Karpas-422 (cell line): ENCODE results near the gene GAB1. TPM values are rescaled to one million over a fixed set of nuclear protein-coding genes. Genes with fewer than 3 reads are reported as not detected.

Experiments
- DNase-seq: peaks from one replicate; pipeline ENCODE4 v3.0.0-alpha.2; 2015
- H2AFZ ChIP-seq: fragments of 200-600 bp; sonication (generic); 2 replicates; pipeline ENCODE4 v1.6.1; 2014; ENCODE audit warnings: antibody characterized with exemption, low read length, mixed read lengths
- H3K27ac ChIP-seq: fragments of 200-600 bp; sonication (generic); 2 replicates; pipeline ENCODE4 v1.5.1; 2014; ENCODE audit warnings: mild to moderate bottlenecking, low read length, moderate library complexity
- H3K27me3 ChIP-seq: fragments of 200-600 bp; sonication (generic); 2 replicates; pipeline ENCODE4 v1.6.1; 2014; ENCODE audit warnings: low read length, mixed read lengths
- H3K36me3 ChIP-seq: fragments of 200-600 bp; sonication (generic); 2 replicates; pipeline ENCODE4 v1.6.1; 2014; ENCODE audit warnings: low read length, mixed read lengths; ENCODE audit not compliant: insufficient read depth
- H3K4me1 ChIP-seq: fragments of 200-600 bp; sonication (generic); 2 replicates; pipeline ENCODE4 v1.6.1; 2014; ENCODE audit warnings: mild to moderate bottlenecking, low read length, mixed read lengths
- H3K4me2 ChIP-seq: fragments of 200-600 bp; sonication (generic); 2 replicates; pipeline ENCODE4 v1.6.1; 2014; ENCODE audit warnings: low read length, low read depth, mild to moderate bottlenecking; ENCODE audit not compliant: poor library complexity, severe bottlenecking
- H3K4me3 ChIP-seq: fragments of 200-600 bp; sonication (generic); 2 replicates; pipeline ENCODE4 v1.5.1; 2014; ENCODE audit warnings: mild to moderate bottlenecking, antibody characterized with exemption, low read length, mixed read lengths
- H3K79me2 ChIP-seq: fragments of 200-600 bp; sonication (generic); 2 replicates; pipeline ENCODE4 v1.6.1; 2014; ENCODE audit warnings: mild to moderate bottlenecking, low read length, mixed read lengths
- H3K9ac ChIP-seq: fragments of 200-600 bp; sonication (generic); 2 replicates; pipeline ENCODE4 v1.6.0; 2014; ENCODE audit warnings: low read length
- H3K9me2 ChIP-seq: fragments of 200-600 bp; sonication (generic), shearing (Covaris generic); replicated peaks from 2 replicates; pipeline ENCODE4 v1.6.0; 2014; ENCODE audit warnings: mild to moderate bottlenecking, low read length, moderate library complexity; ENCODE audit not compliant: insufficient read depth
- H3K9me3 ChIP-seq: fragments of 300-700, 200-600 bp; sonication (generic); 2 replicates; pipeline ENCODE4 v1.6.1; 2014; ENCODE audit warnings: low read length, mixed read lengths
- H4K20me1 ChIP-seq: fragments of 200-600 bp; sonication (generic); 2 replicates; pipeline ENCODE4 v1.6.1; 2014; ENCODE audit warnings: mild to moderate bottlenecking, antibody characterized with exemption, low read length, low read depth; ENCODE audit not compliant: insufficient read depth
- total RNA-seq: library from RNA; depleted of rRNA; stranded (reverse); fragments of >200 nt; shearing (Covaris generic); gene quantifications from 2 replicates; pipeline ENCODE4 v1.2.3, GENCODE V29; 2014; ENCODE audit warnings: low replicate concordance

Gene GAB1
- total RNA-seq, 1 experiment from 2014 or later: not detected

DNA sequence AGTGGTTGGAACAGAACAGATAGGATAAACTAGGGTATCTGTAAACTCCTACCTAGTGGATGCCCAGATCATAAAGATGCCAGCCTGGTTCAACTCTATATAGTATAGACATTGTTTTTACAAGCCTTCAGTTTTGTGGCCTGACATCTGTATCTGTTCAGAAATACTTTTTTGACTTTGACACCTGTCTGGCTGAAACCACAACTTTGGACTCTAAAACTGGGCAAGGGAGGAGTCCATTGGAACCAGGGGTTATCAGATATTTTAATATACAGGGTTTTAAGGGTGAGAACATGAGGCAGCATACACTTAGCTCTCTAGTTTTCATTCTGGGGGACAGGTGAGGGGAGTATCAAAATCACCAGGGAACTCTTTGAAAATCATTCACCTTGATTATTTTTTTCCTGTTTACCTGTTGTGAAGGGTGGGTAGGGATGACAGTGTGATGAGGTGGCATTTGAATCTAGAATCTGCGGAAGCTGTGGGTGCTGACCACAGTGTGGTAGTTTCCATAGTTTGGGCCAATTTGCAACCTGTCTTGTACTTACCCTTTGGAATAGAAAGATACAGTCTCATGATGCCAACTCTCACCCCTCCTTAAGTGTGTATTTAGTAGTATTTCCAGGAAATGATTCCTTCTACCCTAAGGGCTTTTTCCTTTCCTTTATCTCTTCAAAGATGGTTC is 20.6 kb downstream of the GAB1 start:
- Histone ChIP-seq H4K20me1 (no peaks in the 10 kb centered on the region), H3K36me3 (no peaks in the 10 kb centered on the region), H3K4me2 (no peak overlapping the region), H3K27ac (no peak overlapping the region), H3K9me2 (no peaks in the 10 kb centered on the region), H3K27me3 (no peaks in the 10 kb centered on the region), H3K4me1 (0 out of 2 replicates have a peak, but pooled peaks cover 2% of the 10 kb centered on the region), H3K9me3 (no peaks in the 10 kb centered on the region), H3K9ac (no peak overlapping the region), H3K4me3 (no peak overlapping the region), H2AFZ (no peak overlapping the region), H3K79me2 (no peaks in the 10 kb centered on the region)
- no peak for DNase-seq

GRCh38 chr4:143358419-143358818 is 21.7 kb downstream of the GAB1 start:
- Histone ChIP-seq H4K20me1 (no peaks in the 10 kb centered on the region), H3K4me2 (no peak overlapping the region), H3K9me3 (no peaks in the 10 kb centered on the region), H3K27me3 (no peaks in the 10 kb centered on the region), H3K4me1 (0 out of 2 replicates have a peak, but pooled peaks cover 2% of the 10 kb centered on the region), H3K27ac (no peak overlapping the region), H3K79me2 (no peaks in the 10 kb centered on the region), H3K9me2 (no peaks in the 10 kb centered on the region), H3K4me3 (no peak overlapping the region), H2AFZ (no peak overlapping the region), H3K9ac (no peak overlapping the region), H3K36me3 (no peaks in the 10 kb centered on the region)
- no peak for DNase-seq

- Histone ChIP-seq H3K27me3 (no peaks in the 10 kb centered on the region), H3K4me1 (0 out of 2 replicates have a peak, but pooled peaks cover 2% of the 10 kb centered on the region), H3K79me2 (no peaks in the 10 kb centered on the region), H3K9ac (no peak overlapping the region), H3K4me2 (no peak overlapping the region), H4K20me1 (no peaks in the 10 kb centered on the region), H3K9me3 (no peaks in the 10 kb centered on the region), H3K36me3 (no peaks in the 10 kb centered on the region), H3K9me2 (no peaks in the 10 kb centered on the region), H3K27ac (no peak overlapping the region), H2AFZ (no peak overlapping the region), H3K4me3 (no peak overlapping the region)
- DNase-seq: peak; percentile 45
Observed at GRCh38 chr4:143358923-143359643, 22.4 kb downstream of the GAB1 start.

DNA sequence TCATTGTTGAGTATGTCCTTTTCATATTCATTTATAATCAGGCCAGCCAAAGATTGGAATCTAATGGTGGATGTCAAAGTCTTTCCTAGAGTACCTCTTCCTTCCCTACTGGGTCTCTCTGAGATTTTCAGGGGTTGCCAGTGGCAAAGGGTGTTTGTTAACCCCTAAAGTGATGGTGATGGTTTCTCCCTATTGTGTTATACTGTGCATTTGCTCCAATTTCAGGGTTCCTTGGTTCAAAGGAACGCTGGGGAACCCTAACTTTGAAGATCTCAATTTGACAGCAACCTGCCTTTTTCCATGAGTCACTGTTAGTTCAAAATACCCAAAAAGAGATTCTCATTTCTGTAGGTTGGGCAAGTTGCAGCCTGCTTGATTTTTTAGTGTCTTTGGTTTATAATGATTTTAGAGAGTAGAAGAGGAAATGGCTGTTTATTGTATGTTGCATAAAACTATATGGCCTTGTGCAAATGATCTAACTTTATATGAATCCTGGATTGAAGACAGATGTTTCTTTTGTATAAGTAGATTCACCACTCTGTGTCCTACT is 23.0 kb downstream of the GAB1 start:
- Histone ChIP-seq H3K27ac (no peak overlapping the region), H3K4me1 (0 out of 2 replicates have a peak, but pooled peaks cover 2% of the 10 kb centered on the region), H3K9me2 (no peaks in the 10 kb centered on the region), H3K27me3 (no peaks in the 10 kb centered on the region), H3K9ac (no peak overlapping the region), H3K36me3 (no peaks in the 10 kb centered on the region), H3K4me3 (no peak overlapping the region), H4K20me1 (no peaks in the 10 kb centered on the region), H2AFZ (no peak overlapping the region), H3K4me2 (no peak overlapping the region), H3K9me3 (no peaks in the 10 kb centered on the region), H3K79me2 (no peaks in the 10 kb centered on the region)
- DNase-seq: no peak

- H3K4me1 ChIP-seq: 0 out of 2 replicates have a peak, but pooled peaks cover 2% of the 10 kb centered on the region
Observed at GRCh38 chr4:143360838-143361625, 24.4 kb downstream of the GAB1 start.

DNA sequence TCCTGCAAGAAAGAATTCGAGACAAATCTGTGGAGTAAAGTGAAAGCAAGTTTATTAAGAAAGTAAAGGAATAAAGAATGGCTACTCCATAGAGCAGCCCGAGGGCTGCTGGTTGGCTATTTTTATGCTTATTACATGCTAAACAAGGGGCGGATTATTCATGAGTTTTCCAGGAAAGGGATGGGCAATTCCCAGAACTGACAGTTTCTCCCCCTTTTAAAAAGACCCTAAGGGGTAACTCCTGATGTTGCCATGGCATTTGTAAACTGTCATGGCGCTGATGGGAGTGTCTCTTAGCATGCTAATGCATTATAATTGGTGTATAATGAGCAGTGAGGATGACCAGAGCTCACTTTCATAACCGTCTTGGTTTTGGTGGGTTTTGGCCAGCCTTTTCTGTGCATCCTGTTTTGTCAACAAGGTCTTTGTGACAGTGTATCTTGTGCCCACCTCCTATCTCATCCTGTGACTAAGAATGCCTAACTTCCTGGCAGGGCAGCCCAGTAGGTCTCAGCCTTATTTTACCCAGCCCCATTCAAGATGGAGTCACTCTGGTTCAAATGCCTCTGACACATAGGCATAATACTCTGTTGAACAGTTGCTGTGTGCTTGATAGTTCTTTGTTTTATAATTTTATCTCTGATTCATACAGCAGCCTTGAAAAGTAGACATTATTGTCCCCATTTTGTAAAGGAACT is 25.8 kb downstream of the GAB1 start:
- Histone ChIP-seq H3K9me3 (no peaks in the 10 kb centered on the region), H3K79me2 (no peaks in the 10 kb centered on the region), H3K36me3 (no peaks in the 10 kb centered on the region), H3K27ac (no peak overlapping the region), H3K4me1 (0 out of 2 replicates have a peak, but pooled peaks cover 2% of the 10 kb centered on the region), H3K4me2 (no peak overlapping the region), H4K20me1 (no peaks in the 10 kb centered on the region), H2AFZ (no peak overlapping the region), H3K9me2 (no peaks in the 10 kb centered on the region), H3K27me3 (no peaks in the 10 kb centered on the region), H3K9ac (no peak overlapping the region), H3K4me3 (no peak overlapping the region)
- no peak for DNase-seq

More at GRCh38 chr4:143360838-143361625, 24.4 kb downstream of the GAB1 start:
- DNase-seq: no peak
- H3K4me3 ChIP-seq: no peak overlapping the region
- no peak overlapping the region for H3K27ac ChIP-seq
- no peak overlapping the region for H3K9ac ChIP-seq
- no peaks in the 10 kb centered on the region for H3K36me3 ChIP-seq
- no peak overlapping the region for H2AFZ ChIP-seq
- H3K79me2 ChIP-seq: no peaks in the 10 kb centered on the region
- H3K27me3 ChIP-seq: no peaks in the 10 kb centered on the region
- no peaks in the 10 kb centered on the region for H3K9me3 ChIP-seq
- H3K4me2 ChIP-seq: no peak overlapping the region
- no peaks in the 10 kb centered on the region for H4K20me1 ChIP-seq
- H3K9me2 ChIP-seq: no peaks in the 10 kb centered on the region

- no peaks in the 10 kb centered on the region for H4K20me1 ChIP-seq
- no peaks in the 10 kb centered on the region for H3K27me3 ChIP-seq
- H3K36me3 ChIP-seq: no peaks in the 10 kb centered on the region
- H2AFZ ChIP-seq: no peak overlapping the region
- 0 out of 2 replicates have a peak, but pooled peaks cover 2% of the 10 kb centered on the region for H3K4me1 ChIP-seq
- no peak for DNase-seq
- no peaks in the 10 kb centered on the region for H3K9me2 ChIP-seq
- no peak overlapping the region for H3K4me2 ChIP-seq
- no peaks in the 10 kb centered on the region for H3K79me2 ChIP-seq
- no peak overlapping the region for H3K27ac ChIP-seq
- H3K4me3 ChIP-seq: no peak overlapping the region
- H3K9ac ChIP-seq: no peak overlapping the region
- no peaks in the 10 kb centered on the region for H3K9me3 ChIP-seq
Observed at GRCh38 chr4:143363332-143363731, 26.7 kb downstream of the GAB1 start.
